NCI-H128 (cell line): ENCODE measurements around the gene RGL1.
"Not testable (repeated sequence)": the region's sequence is repeated elsewhere in the genome, so short reads cannot be mapped to it uniquely, and the experiment has no call there.

Experiments
- DNase-seq: peaks from one replicate; lab custom pipeline; 2025; ENCODE audit not compliant: unreplicated experiment; lab: John Stamatoyannopoulos, UW

The RGL1 gene

DNA sequence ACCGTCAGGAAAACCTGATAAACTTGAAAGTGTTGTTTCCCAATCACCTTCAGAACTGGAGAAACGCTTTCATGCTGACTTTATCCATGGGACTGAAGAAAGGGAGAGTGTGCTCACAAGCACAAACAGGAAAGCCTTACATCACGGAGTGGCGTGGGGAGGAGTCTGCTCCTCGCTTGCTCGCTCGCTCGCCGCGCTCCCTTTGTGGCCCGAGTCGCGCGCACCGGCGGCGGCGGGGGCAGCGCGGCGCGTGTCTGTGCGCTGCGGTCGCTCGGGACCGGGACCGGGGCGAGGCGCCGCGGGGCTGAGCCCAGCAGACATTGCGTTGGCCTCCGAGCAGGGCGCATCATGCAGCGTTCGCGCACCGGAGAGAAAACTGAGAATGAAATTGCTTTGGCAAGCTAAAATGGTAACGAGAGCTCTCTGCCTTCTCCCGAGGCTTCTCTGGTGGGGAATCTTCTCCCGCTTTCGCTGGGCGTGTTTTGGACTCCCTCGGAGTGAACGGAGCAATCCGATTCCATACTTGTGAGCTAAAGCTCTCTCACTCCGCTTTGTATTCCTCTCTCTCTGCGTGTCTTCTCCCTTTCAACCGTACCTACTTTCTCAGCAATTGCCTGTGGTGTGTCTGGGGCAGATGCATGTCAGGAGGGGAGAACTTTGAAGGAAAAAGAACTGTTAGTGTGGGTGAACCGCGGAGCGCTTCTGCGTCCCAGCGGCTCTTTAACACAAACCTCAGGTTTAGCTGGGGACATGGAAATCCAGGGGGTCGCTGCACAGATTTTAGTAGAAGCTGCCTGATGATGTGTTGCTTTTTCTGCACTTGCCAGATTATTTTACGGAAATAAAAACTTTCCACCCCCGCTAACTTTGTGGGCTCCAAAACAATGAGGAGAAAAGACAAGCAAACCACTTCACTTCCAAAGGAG, at the start of gene RGL1:
Gene RGL1 (plus strand): TSS at position 205 of the 926 bp plus-strand sequence. CDS start 178 bp downstream, at position 383.
- peak; percentile 62 for DNase-seq

DNA sequence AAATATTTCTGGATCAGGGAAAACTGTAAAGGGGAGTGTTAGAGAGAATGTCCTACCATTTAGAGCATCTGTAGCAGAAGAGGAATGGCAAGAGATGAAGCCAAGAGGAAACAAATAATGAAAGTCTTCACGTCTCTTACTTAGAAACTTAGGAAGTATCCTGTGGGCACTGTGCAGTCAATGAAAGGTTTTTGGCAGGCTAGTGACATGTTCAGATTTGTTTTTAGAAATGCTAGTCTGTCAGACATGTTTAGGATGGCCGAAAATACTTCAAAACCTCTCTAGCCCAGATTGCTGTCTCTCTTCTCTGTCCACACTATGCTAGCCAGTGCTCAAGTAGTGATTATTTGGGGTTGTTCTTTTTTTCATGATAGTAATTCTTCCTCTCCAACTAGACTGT, 48.6 kb upstream of the RGL1 start:
- no peak for DNase-seq

DNA sequence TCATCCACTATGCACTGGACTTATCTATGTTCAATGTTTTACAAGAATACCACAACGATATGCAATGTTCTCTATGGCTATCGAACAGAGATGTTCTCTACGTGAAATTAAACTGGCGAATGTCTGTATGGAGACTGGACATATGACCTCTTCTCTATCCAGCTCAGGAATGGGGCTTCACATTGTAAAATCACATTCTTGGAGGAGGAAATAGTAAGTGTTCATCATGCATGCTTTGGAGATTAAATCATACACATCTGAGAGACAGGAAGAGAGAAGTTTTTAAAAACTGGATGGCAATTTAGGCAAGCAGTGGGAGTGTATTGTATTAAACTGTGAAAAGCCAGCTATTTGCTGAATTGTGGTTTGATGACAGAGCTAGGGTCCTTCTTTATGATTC, 47.9 kb upstream of the RGL1 start:
- DNase-seq = no peak

DNA sequence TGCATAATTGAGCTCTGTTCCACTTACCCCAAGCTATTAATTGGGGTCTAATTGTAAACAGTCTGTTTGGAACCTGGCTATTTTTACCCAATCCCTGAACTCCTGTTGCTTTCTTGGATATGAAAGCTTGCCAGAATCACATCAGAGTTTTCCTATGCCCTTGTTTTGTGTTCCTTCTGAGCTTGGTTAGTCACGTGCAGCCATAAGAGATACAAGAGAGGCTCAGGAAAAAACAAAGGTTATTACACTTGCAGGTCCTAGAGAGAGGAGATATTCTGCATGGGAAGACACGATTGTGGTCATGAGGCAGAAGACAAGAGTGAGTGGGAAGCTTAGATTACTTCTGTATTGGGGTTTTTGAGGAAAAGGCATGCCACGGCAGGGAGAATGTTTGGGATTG, 46.0 kb upstream of the RGL1 start:
- no peak for DNase-seq

DNA sequence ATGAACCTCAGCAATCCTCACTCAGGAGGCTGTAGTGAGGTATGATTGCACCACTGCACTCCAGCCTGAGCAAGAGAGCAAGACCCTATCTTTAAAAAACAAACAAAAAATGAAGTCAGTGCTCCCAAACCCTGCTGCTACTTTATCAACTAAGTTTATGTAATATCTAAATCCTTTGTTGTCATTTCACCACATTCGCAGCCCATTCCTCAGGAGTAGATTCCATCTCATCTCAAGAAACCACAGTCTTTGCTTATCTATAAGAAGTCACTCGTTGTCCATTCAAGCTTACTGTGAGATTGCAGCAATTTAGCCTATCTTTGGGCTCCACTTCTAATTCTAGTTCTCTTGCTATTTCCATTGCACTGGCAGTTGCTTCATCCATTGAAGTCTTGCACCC, 44.3 kb upstream of the RGL1 start:
- no peak for DNase-seq

DNA sequence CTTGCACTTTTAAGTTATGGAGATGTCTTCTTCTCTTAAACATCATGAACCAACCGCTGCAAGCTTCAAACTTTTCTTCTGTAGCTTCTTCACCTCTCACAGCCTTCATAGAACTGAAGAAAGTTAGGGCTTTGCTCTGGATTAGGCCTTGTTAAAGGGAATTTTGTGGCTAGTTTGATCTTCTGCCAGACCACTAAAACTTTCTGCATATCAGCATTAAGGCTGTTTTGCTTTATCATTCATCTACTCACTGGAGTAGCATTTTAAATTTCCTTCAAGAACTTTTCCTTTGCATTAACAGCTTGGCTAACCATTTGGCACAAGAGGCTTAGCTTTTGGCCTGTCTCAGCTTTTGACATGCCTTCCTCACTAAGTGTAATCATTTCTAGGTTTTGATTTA, 43.0 kb upstream of the RGL1 start:
- no peak for DNase-seq

GRCh38 chr1:183762856-183763255, 42.1 kb upstream of the RGL1 start:
- not testable (repeated sequence) for DNase-seq

DNA sequence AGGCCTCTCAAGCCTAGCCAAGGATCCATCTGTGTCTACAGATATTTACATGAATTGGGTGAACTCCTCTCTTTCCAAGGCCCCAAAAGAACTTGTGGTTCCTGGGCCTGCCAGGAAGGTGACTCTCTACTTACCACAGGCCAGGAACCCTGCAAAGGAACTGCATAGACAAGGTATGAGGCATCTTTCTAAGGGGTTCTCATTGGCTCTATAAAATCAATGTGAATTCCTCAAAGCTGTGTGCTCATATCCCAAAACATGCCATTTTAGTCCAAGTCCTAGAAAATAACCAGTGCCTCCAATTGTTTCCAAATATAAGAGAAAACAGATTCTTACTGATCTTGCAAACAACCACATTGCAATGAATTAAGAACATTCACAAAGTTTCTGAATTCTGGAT, 39.9 kb upstream of the RGL1 start:
- DNase-seq = no peak

DNA sequence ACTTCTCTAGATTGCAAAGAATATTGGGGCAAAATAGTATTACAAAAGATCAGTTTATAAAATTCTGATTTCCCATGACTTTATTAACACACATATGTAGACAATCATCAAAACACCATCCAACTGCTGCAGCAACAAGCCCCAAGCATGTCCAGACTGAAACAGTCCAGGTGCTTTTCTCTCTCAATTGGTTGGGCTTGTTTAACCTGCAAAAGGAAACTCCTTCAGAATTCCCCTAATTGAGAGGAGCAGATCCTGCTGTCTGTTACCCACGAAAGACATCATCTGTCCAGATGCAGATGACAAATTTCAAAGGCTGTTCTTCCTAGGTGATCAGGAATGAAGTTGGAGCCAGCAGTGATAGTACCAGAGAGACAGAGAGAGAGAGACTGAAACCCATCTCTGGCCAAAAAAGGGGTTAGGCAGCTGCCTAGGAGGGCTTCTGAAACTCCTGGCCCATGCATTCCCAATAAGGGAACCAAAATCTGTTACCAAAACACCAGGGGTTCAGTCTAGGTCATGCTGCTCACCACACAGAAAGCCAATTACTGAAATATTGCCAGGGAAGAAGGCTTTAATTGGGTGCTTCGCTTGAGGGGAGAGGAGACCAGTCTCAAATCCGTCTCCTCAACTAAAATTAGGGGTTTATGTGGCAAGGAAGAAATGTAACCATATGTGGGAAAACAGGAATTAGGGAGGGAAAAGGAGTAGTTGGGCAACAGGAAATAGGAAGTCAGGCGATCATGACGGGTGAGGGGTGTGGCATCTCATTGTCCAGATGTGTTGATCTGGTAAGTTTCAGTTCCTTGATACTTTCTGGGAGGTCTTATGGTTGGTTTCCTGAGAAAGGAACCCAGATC, 34.7 kb upstream of the RGL1 start:
- DNase-seq = no peak

GRCh38 chr1:183770816-183771128, 34.1 kb upstream of the RGL1 start:
- DNase-seq = no peak

GRCh38 chr1:183773482-183774274, 31.2 kb upstream of the RGL1 start:
- DNase-seq = no peak

DNA sequence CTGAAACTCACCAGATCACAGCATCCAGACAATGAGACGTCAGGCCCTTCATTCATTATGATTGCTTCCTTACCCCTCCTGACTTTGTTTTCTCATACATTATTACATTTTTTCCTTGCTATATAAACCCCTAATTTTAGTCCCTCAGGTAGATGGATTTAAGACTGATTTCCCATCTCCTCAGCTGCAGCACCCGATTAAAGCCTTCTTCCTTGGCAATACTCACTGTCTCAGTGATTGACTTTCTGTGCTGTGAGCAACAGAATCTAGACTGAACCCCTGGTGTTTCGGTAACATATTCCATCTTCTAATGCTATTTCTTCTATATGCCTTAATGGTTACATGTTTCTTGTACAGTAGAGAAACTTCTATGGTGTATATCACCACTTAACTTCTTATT, 30.0 kb upstream of the RGL1 start:
- DNase-seq = no peak

DNA sequence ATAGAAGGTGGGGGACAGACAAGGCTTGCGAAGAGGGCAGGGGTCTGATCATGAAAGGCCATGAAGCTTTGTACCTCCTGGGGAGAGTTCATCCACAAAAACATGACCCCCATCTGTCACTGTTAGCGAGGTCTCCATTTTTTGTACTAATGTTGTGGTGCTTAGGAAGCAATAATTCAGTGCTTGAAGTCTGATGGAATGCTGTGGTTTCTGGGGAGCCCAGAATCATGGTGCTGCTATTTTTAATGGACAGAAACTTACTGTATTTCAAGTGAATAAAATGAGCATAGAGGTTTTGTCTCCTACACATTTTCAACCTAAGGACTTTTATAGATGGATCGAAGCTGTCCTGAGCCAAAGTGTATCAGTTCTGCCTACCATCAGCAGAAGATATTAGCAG, 28.2 kb upstream of the RGL1 start:
- no peak for DNase-seq

GRCh38 chr1:183777328-183777727, 27.6 kb upstream of the RGL1 start:
- no peak for DNase-seq

- no peak for DNase-seq
Measured at GRCh38 chr1:183778045-183778444, 26.9 kb upstream of the RGL1 start.

DNA sequence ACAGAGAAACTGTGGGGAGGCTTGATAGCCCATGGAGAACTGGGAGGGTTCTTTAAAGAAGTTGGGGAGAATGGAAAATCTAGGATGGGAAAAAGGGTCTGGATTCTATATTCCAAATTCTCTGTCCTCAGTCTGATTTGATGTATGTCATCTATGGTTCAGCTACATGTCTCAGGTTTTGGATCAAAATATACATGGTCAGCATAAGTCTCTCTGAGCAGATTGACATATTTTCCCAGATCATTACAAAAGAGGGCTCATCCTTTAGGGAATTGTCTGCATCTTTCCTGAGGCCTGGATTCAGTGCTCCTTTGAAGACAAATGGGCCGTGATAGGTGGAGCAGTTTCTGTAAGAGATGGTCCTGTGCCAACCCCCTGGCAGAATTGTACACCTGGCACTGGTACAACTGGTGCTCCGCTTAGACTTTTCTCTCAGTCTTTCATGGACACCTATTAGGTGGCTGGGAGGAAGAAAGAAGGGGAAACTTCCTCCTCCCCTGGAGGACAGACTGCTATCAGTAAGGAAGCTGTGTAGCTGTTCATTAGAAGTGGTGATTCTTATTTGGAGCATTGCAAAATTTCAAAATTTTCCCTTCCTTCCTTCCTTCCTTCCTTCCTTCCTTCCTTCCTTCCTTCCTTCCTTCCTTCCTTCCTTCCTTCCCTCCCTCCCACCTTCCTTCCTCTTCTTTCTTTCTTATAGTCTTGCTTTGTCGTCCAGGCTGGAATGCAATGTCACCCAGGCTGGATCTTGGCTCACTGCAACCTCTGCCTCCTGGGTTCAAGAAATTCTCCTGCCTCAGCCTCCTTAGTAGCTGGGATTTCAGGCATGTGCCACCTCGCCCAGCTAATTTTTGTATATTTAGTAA, 26.1 kb upstream of the RGL1 start:
- DNase-seq = no peak

- no peak for DNase-seq
Measured at GRCh38 chr1:183780159-183780558, 24.8 kb upstream of the RGL1 start.

DNA sequence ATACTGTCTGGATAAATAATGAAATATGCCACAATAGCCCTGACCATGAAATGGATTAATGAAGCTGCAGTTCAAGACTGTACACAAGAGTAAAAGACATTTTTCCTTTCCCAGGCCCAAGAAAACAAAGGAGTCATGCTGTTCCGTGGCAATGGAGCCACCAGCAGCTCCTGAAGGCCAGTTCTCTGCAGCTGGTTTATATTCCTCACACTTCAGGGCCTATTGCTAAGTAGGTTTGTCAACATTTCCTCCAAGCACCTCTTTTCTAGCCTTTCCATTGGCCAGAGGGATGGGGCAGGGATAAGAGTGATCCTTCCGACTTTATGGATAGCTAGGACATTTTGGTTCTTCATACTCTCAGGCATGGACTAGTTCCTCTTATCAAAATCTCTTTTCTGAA, 24.2 kb upstream of the RGL1 start:
- no peak for DNase-seq

- no peak for DNase-seq
Measured at GRCh38 chr1:183783342-183783741, 21.6 kb upstream of the RGL1 start.
